ENCODE results near the gene HUNK. TPM values are rescaled to one million over a fixed set of nuclear protein-coding genes. Genes with fewer than 3 reads are reported as not detected.

The HUNK gene
- total RNA-seq, 1 donor from 2014 or later = 29.1 TPM

GRCh38 chr21:31892686-31893085 is 19.9 kb downstream of the HUNK start:
- H3K27ac Mint-ChIP-seq (ENCODE audit: unreplicated experiment) = no peak overlapping the region
- H3K4me3 Mint-ChIP-seq = peak overlapping the region; percentile 3
- peaks cover 65% of the 10 kb centered on the region for H3K4me1 Mint-ChIP-seq

GRCh38 chr21:31893851-31894415 is 21.1 kb downstream of the HUNK start:
- Mint-ChIP-seq H3K9me3 (no peaks in the 10 kb centered on the region), H3K4me3 (peak overlapping the region; percentile 42), H3K27ac (ENCODE audit: unreplicated experiment) (no peak overlapping the region), H3K4me1 (peaks cover 59% of the 10 kb centered on the region), H3K27me3 (ENCODE audit: low read depth) (no peaks in the 10 kb centered on the region), H3K36me3 (ENCODE audit: low read depth) (peaks cover 12% of the 10 kb centered on the region)
- no peak for TF ChIP-seq CTCF (conservative IDR thresholded peaks at IDR 0.05)
- no peak for DNase-seq (ENCODE audit: low read depth, low spot score)

More at GRCh38 chr21:31892686-31893085, 19.9 kb downstream of the HUNK start:
- Mint-ChIP-seq H3K27me3 (ENCODE audit: low read depth) (no peaks in the 10 kb centered on the region), H3K9me3 (no peaks in the 10 kb centered on the region), H3K36me3 (ENCODE audit: low read depth) (peaks cover 10% of the 10 kb centered on the region)
- TF ChIP-seq CTCF (conservative IDR thresholded peaks at IDR 0.05) = no peak
- DNase-seq (ENCODE audit: low read depth, low spot score) = no peak

- Mint-ChIP-seq H3K27ac (ENCODE audit: unreplicated experiment) (no peak overlapping the region), H3K4me1 (peaks cover 60% of the 10 kb centered on the region), H3K4me3 (peak overlapping the region; percentile 52), H3K27me3 (ENCODE audit: low read depth) (no peaks in the 10 kb centered on the region), H3K9me3 (no peaks in the 10 kb centered on the region), H3K36me3 (ENCODE audit: low read depth) (peaks cover 12% of the 10 kb centered on the region)
- no peak for TF ChIP-seq CTCF (conservative IDR thresholded peaks at IDR 0.05)
- DNase-seq (ENCODE audit: low read depth, low spot score) = no peak
Observed at GRCh38 chr21:31894457-31894856, 21.6 kb downstream of the HUNK start.

- Mint-ChIP-seq H3K36me3 (ENCODE audit: low read depth) (peaks cover 15% of the 10 kb centered on the region), H3K27ac (ENCODE audit: unreplicated experiment) (peak overlapping the region; percentile 91), H3K27me3 (ENCODE audit: low read depth) (no peaks in the 10 kb centered on the region), H3K4me1 (peaks cover 67% of the 10 kb centered on the region), H3K4me3 (peak overlapping the region; percentile 54), H3K9me3 (no peaks in the 10 kb centered on the region)
- no peak for TF ChIP-seq CTCF (conservative IDR thresholded peaks at IDR 0.05)
- DNase-seq (ENCODE audit: low read depth, low spot score) = no peak
Observed at GRCh38 chr21:31895077-31895835, 22.4 kb downstream of the HUNK start.

- Mint-ChIP-seq H3K9me3 (no peaks in the 10 kb centered on the region), H3K36me3 (ENCODE audit: low read depth) (peaks cover 15% of the 10 kb centered on the region), H3K4me3 (no peak overlapping the region), H3K4me1 (peaks cover 68% of the 10 kb centered on the region), H3K27ac (ENCODE audit: unreplicated experiment) (no peak overlapping the region), H3K27me3 (ENCODE audit: low read depth) (no peaks in the 10 kb centered on the region)
- no peak for DNase-seq (ENCODE audit: low read depth, low spot score)
- TF ChIP-seq CTCF (conservative IDR thresholded peaks at IDR 0.05) = no peak
Observed at GRCh38 chr21:31896019-31896418, 23.2 kb downstream of the HUNK start.
